Smooth muscle cell (in vitro differentiated cells): ENCODE measurements around the gene PGLYRP3. TPM values are rescaled to one million over a fixed set of nuclear protein-coding genes. Genes with fewer than 3 reads are reported as not detected.
"Not testable (repeated sequence)": the region's sequence is repeated elsewhere in the genome, so short reads cannot be mapped to it uniquely, and the experiment has no call there.

Experiments
- DNase-seq: peaks from one replicate; lab custom pipeline; 2025; ENCODE audit not compliant: unreplicated experiment; lab: John Stamatoyannopoulos, UW
- H2AFZ ChIP-seq: fragments of 200-600 bp; sonication (generic); 2 replicates; pipeline ENCODE4 v1.6.0; 2016; ENCODE audit warnings: antibody characterized with exemption, low read depth, mild to moderate bottlenecking
- H3F3A ChIP-seq: fragments of 200-600 bp; sonication (generic); 2 replicates; pipeline ENCODE4 v1.6.0; 2017; ENCODE audit warnings: antibody characterized with exemption, low read depth
- H3K27ac ChIP-seq: fragments of 200-600 bp; sonication (generic); 2 replicates; pipeline ENCODE4 v1.5.1; 2016; ENCODE audit warnings: low read depth, mild to moderate bottlenecking
- H3K27me3 ChIP-seq: fragments of 200-600 bp; sonication (generic); 2 replicates; pipeline ENCODE4 v1.6.1; 2016; ENCODE audit warnings: low read depth, mild to moderate bottlenecking
- H3K36me3 ChIP-seq: fragments of 200-600 bp; sonication (generic); 2 replicates; pipeline ENCODE4 v1.5.1; 2016; ENCODE audit warnings: low read depth
- H3K4me1 ChIP-seq: fragments of 200-600 bp; sonication (generic); 2 replicates; pipeline ENCODE4 v1.5.1; 2016; ENCODE audit warnings: low read depth
- H3K4me2 ChIP-seq: fragments of 200-600 bp; sonication (generic); 2 replicates; pipeline ENCODE4 v1.6.0; 2016; ENCODE audit warnings: mild to moderate bottlenecking
- H3K4me3 ChIP-seq: fragments of 200-600 bp; sonication (generic); 2 replicates; pipeline ENCODE4 v1.5.1; 2016; ENCODE audit warnings: mild to moderate bottlenecking
- H3K79me2 ChIP-seq: fragments of 200-600 bp; sonication (generic); 2 replicates; pipeline ENCODE4 v1.6.0; 2016; ENCODE audit warnings: low read depth, mild to moderate bottlenecking
- H3K9ac ChIP-seq: fragments of 200-600 bp; sonication (generic); 2 replicates; pipeline ENCODE4 v1.6.0; 2016; ENCODE audit warnings: low read depth
- H3K9me3 ChIP-seq: fragments of 200-600 bp; sonication (generic); replicated peaks from 2 replicates; pipeline ENCODE4 v1.5.1; 2016; ENCODE audit warnings: low read depth
- H4K20me1 ChIP-seq: fragments of 200-600 bp; sonication (generic); 2 replicates; pipeline ENCODE4 v1.6.0; 2016; ENCODE audit warnings: low read depth
- WGBS: methylation state at CpG from one replicate; pipeline ENCODE4 v1.1.7; 2016; ENCODE audit warnings: low lambda C conversion rate; 5-methylcytosine and 5-hydroxymethylcytosine counted together
- polyA plus RNA-seq: library from polyadenylated mRNA; unstranded; fragments of >200 nt; fragmentation: Nextera tagmentation; extraction: Ambion mirVana; gene quantifications from 2 replicates; pipeline ENCODE4 v1.2.1, GENCODE V29; 2016
- total RNA-seq: library from RNA; depleted of rRNA; stranded (reverse); fragments of >200 nt; gene quantifications from 2 replicates; pipeline ENCODE4 v1.2.3, GENCODE V29; 2014
- TF ChIP-seq, protein P1 (sequence below): fragments of 200-600 bp; sonication (generic); IDR thresholded peaks from 2 replicates; pipeline ENCODE4 v1.5.1; 2017; ENCODE audit warnings: borderline replicate concordance, mild to moderate bottlenecking, antibody characterized with exemption; ENCODE audit not compliant: insufficient read depth, poor library complexity, severe bottlenecking

Gene PGLYRP3
- total and polyA plus RNA-seq, 2 experiments from 2014 or later: 0.31 TPM; not detected in 1

DNA sequence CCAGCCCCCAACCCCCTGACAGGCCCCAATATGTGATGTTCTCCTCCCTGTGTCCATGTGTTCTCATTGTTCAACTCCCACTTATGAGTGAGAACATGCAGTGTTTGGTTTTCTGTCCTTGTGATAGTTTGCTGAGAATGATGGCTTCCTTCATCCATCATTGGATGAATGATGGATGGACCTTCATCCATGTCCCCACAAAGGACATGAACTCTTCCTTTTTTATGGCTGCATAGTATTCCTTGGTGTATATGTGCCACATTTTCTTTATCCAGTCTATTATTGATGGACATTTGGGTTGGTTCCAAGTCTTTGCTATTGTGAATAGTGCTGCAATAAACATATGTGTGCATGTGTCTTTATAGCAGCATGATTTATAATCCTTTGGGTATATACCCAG lies 1.6 kb upstream of the PGLYRP3 start:
- not testable (repeated sequence) for H3F3A ChIP-seq, DNase-seq, H3K4me2 ChIP-seq, H3K27ac ChIP-seq, H3K79me2 ChIP-seq, H3K36me3 ChIP-seq, H3K9me3 ChIP-seq, H3K27me3 ChIP-seq, H3K4me1 ChIP-seq, H2AFZ ChIP-seq, H3K9ac ChIP-seq, H3K4me3 ChIP-seq, H4K20me1 ChIP-seq

DNA sequence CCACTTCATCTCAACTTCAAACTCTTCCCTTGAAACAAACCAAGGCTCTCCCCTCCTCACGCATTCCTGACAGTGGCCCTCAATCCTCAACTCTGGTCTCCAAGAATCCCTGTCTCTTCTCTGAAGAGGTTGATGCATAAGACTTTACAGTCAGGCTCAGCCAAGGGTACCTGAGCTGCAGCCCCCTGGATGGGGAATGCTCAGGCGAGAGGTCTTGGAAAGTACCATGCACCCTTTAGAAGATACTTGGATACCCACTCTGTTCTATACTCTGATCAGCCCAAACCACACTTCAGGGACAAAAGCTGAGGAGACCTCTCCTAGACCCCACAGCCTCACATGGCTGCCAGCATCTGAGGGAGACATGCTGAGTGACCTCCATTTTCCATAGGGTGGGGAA lies 536 bp upstream of the PGLYRP3 start:
- no peak overlapping the region for H3K27ac ChIP-seq
- H3K9ac ChIP-seq: no peak overlapping the region
- no peak overlapping the region for H2AFZ ChIP-seq
- DNase-seq: no peak
- no peak overlapping the region for H3K4me2 ChIP-seq
- H3K27me3 ChIP-seq: no peaks in the 10 kb centered on the region
- no peaks in the 10 kb centered on the region for H3K9me3 ChIP-seq
- 57% methylated on average over 2 of the region's 2 CpGs for WGBS
- no peaks in the 10 kb centered on the region for H4K20me1 ChIP-seq
- H3K79me2 ChIP-seq: no peaks in the 10 kb centered on the region
- H3F3A ChIP-seq: no peaks in the 10 kb centered on the region
- no peak overlapping the region for H3K4me3 ChIP-seq
- H3K4me1 ChIP-seq: no peaks in the 10 kb centered on the region
- H3K36me3 ChIP-seq: no peaks in the 10 kb centered on the region
- TF ChIP-seq, protein P1, sequence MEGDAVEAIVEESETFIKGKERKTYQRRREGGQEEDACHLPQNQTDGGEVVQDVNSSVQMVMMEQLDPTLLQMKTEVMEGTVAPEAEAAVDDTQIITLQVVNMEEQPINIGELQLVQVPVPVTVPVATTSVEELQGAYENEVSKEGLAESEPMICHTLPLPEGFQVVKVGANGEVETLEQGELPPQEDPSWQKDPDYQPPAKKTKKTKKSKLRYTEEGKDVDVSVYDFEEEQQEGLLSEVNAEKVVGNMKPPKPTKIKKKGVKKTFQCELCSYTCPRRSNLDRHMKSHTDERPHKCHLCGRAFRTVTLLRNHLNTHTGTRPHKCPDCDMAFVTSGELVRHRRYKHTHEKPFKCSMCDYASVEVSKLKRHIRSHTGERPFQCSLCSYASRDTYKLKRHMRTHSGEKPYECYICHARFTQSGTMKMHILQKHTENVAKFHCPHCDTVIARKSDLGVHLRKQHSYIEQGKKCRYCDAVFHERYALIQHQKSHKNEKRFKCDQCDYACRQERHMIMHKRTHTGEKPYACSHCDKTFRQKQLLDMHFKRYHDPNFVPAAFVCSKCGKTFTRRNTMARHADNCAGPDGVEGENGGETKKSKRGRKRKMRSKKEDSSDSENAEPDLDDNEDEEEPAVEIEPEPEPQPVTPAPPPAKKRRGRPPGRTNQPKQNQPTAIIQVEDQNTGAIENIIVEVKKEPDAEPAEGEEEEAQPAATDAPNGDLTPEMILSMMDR: no peak

DNA sequence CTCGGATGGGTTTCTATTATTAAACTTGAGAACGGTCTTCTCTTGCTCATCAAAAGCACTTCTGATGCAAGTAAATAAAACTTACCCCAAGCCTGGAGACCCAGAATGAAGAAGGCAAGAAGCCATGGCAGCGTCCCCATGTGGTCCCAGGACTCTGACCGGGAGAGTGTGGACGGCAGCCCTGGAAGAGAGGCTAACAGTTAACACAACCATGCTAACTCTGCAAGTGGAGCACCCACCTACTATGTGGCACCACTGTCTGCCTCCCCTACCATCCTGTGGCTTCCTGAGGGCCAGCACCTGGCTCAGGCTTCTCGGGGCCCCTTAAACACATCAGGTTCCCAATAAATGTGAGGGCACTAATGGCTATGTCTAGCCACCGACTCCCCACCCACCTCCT lies 2.2 kb downstream of the PGLYRP3 start:
- Histone ChIP-seq H3K36me3 (no peaks in the 10 kb centered on the region), H3K4me2 (no peak overlapping the region), H3K4me1 (no peaks in the 10 kb centered on the region), H3F3A (no peaks in the 10 kb centered on the region), H3K9me3 (no peaks in the 10 kb centered on the region), H2AFZ (no peak overlapping the region), H3K4me3 (no peak overlapping the region), H3K79me2 (no peaks in the 10 kb centered on the region), H3K27me3 (no peaks in the 10 kb centered on the region), H4K20me1 (no peaks in the 10 kb centered on the region), H3K9ac (no peak overlapping the region), H3K27ac (no peak overlapping the region)
- 67% methylated on average over 7 of the region's 7 CpGs for WGBS
- TF ChIP-seq, protein P1: no peak
- DNase-seq: no peak

DNA sequence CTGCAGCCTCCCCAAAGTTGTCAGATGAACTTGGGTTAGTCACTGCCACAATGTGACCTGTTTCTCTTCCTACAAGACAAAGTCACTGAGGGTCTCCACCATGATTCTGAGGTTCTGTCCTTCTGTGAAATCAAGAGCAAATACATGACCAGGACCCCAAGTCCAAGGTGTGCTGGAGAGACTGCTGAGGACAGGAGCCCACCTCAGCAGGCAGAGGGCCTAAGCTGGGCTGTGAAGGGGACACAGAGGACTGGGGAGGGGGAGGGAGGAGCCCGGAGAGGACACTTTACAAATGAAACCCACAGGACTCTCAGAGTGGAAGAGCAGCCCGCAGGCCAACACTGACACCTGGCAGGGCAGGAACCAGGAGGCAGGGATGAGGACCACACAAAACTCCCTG lies 3.3 kb downstream of the PGLYRP3 start:
- no peak overlapping the region for H3K9ac ChIP-seq
- H3F3A ChIP-seq: no peaks in the 10 kb centered on the region
- no peaks in the 10 kb centered on the region for H3K27me3 ChIP-seq
- H3K36me3 ChIP-seq: no peaks in the 10 kb centered on the region
- no peak overlapping the region for H3K4me3 ChIP-seq
- H3K9me3 ChIP-seq: no peaks in the 10 kb centered on the region
- DNase-seq: no peak
- H2AFZ ChIP-seq: no peak overlapping the region
- H3K27ac ChIP-seq: no peak overlapping the region
- no peaks in the 10 kb centered on the region for H3K79me2 ChIP-seq
- 58% methylated on average over 2 of the region's 2 CpGs for whole genome bisulfite sequencing
- TF ChIP-seq, protein P1: no peak
- no peak overlapping the region for H3K4me2 ChIP-seq
- no peaks in the 10 kb centered on the region for H4K20me1 ChIP-seq
- H3K4me1 ChIP-seq: no peaks in the 10 kb centered on the region
